K562 (cell line): ENCODE results near the gene APOLD1. TPM values are rescaled to one million over a fixed set of nuclear protein-coding genes. Genes with fewer than 3 reads are reported as not detected.

ENCODE experiments used
- ASH1L ChIP-seq: fragments of 450-650 bp; IDR thresholded peaks from 2 replicates; pipeline ENCODE4 v1.6.1; 2018; ENCODE audit warnings: borderline replicate concordance, mild to moderate bottlenecking, low read depth; ENCODE audit not compliant: partially characterized antibody
- CHCHD3 ChIP-seq: fragments of 250-450 bp; sonication (Bioruptor Pico); IDR thresholded peaks from 2 replicates; pipeline ENCODE4 v2.1.2; 2022; ENCODE audit warnings: mild to moderate bottlenecking
- COPS2 ChIP-seq: fragments of 450-650 bp; conservative IDR thresholded peaks from 2 replicates; pipeline ENCODE4 v1.6.1; 2016; ENCODE audit warnings: mild to moderate bottlenecking, moderate library complexity
- IRF2 ChIP-seq: sonication (generic); formaldehyde crosslinking; IDR thresholded peaks from 2 replicates; pipeline ENCODE4 v1.8.1; 2022; ENCODE audit warnings: mild to moderate bottlenecking, missing genetic modification reagents
- KDM2B ChIP-seq: fragments of 250-450 bp; sonication (Bioruptor Pico); IDR thresholded peaks from 2 replicates; pipeline ENCODE4 v1.8.0; 2021; ENCODE audit warnings: mild to moderate bottlenecking, moderate library complexity
- MTA2 ChIP-seq: fragments of 450-650 bp; IDR thresholded peaks from 2 replicates; pipeline ENCODE4 v1.6.1; 2016; ENCODE audit warnings: low read depth
- SAFB2 ChIP-seq: fragments of 200-400 bp; formaldehyde crosslinking; IDR thresholded peaks from 2 replicates; pipeline ENCODE4 v1.6.1; 2018; ENCODE audit warnings: borderline replicate concordance, low read length, low read depth, moderate library complexity; ENCODE audit not compliant: severe bottlenecking
- TEAD4 ChIP-seq, 2 experiments: sonication (generic) in 1 of 2; formaldehyde crosslinking in 1 of 2; IDR thresholded peaks; 2 replicates each; pipeline versions ENCODE4 v1.6.1 to v1.8.0; 2012 to 2022; ENCODE audit warnings: borderline replicate concordance in 1 of 2, inconsistent platforms in 1 of 2, low read length in 1 of 2, mild to moderate bottlenecking in 1 of 2, missing genetic modification reagents in 1 of 2
- USF1 ChIP-seq: sonication (generic); formaldehyde crosslinking; IDR thresholded peaks from 2 replicates; pipeline ENCODE4 v1.9.0; 2022; ENCODE audit warnings: mild to moderate bottlenecking, missing genetic modification reagents
- ZBTB7A ChIP-seq: IDR thresholded peaks from 2 replicates; pipeline ENCODE4 v1.6.1; 2011; ENCODE audit warnings: low read depth, mild to moderate bottlenecking, low read length, moderate library complexity, borderline replicate concordance; ENCODE audit not compliant: control insufficient read depth
- polyA plus RNA-seq, 8 experiments: library from polyadenylated mRNA; depleted of rRNA in 4 of 8; stranded (reverse) in 5 of 8; unstranded in 3 of 8; fragments of >200 nt; fragmentation: Nextera tagmentation in 2 of 8; fragmentation: Illumina TruSeq in 1 of 8; extraction: Ambion mirVana in 2 of 8; extraction: Trizol in 1 of 8; gene quantifications; 2 replicates each; pipeline versions ENCODE4 v1.2.1 to v1.2.3, GENCODE V29; 2011 to 2014; ENCODE audit warnings: inconsistent platforms in 1 of 8, missing spikeins in 1 of 8
- total RNA-seq, 7 experiments: library from RNA; depleted of rRNA in 6 of 7; stranded (reverse); fragments of >200 nt in 6 of 7; fragmentation: Illumina TruSeq in 2 of 7; extraction: Trizol in 2 of 7; gene quantifications; 2 replicates each; pipeline versions ENCODE4 v1.2.1 to v1.2.3, GENCODE V29; 2011 to 2021; ENCODE audit warnings: low replicate concordance in 1 of 7
- TF ChIP-seq, protein P1 (sequence below): fragments of 450-650 bp; IDR thresholded peaks from 2 replicates; pipeline ENCODE4 v1.6.1; 2018; ENCODE audit not compliant: partially characterized antibody

APOLD1 gene
- total and polyA plus RNA-seq, 9 of the 15 experiments (the other 6 are each of a cell fraction or from before 2014, with no cell fraction given), result 0.28 to 1.1 (median 0.61) TPM

DNA sequence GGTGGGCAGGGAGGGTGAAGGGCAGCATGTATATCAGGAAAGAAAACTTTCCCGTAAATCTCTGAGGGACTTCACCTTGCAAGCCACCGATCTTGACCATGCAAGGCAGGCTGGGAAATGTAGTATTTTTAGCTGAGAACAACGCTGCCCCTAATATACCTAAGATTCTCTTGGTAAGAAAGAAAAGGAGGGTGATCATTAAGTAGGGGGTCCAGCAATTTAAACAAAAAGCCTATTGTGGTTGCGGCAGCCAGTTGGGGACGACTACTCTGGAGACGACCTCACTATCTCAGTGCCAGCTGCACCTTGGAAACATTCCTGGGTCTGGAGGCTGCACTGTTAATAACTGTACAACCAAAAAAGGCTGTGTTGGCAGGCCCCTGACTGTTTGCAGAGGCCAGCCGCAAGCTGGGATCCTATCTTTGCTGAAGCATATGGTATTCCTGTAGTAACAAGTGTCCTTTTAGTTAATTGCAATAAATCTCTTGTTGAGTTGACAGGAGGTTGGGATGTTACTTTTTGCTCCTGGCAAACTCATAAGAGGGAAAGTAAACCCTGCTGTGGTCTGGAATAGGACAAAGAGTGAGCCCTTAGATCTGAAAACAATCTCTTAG, 6.4 kb downstream of the APOLD1 start (continued):
- TF ChIP-seq, protein P1, sequence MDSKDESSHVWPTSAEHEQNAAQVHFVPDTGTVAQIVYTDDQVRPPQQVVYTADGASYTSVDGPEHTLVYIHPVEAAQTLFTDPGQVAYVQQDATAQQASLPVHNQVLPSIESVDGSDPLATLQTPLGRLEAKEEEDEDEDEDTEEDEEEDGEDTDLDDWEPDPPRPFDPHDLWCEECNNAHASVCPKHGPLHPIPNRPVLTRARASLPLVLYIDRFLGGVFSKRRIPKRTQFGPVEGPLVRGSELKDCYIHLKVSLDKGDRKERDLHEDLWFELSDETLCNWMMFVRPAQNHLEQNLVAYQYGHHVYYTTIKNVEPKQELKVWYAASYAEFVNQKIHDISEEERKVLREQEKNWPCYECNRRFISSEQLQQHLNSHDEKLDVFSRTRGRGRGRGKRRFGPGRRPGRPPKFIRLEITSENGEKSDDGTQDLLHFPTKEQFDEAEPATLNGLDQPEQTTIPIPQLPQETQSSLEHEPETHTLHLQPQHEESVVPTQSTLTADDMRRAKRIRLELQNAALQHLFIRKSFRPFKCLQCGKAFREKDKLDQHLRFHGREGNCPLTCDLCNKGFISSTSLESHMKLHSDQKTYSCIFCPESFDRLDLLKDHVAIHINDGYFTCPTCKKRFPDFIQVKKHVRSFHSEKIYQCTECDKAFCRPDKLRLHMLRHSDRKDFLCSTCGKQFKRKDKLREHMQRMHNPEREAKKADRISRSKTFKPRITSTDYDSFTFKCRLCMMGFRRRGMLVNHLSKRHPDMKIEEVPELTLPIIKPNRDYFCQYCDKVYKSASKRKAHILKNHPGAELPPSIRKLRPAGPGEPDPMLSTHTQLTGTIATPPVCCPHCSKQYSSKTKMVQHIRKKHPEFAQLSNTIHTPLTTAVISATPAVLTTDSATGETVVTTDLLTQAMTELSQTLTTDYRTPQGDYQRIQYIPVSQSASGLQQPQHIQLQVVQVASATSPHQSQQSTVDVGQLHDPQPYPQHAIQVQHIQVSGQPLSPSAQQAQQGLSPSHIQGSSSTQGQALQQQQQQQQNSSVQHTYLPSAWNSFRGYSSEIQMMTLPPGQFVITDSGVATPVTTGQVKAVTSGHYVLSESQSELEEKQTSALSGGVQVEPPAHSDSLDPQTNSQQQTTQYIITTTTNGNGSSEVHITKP, result no peak
- TF ChIP-seq USF1 (CRISPR knock-in tag), result no peak
- TF ChIP-seq COPS2, result no peak
- no peak for TF ChIP-seq IRF2
- no peak for TF ChIP-seq CHCHD3 (CRISPR knock-in tag)
- TF ChIP-seq ASH1L, result no peak
- TF ChIP-seq KDM2B (CRISPR knock-in tag), result no peak
- TF ChIP-seq SAFB2, result no peak
- no peak for TF ChIP-seq ZBTB7A
- peak; percentile 26; the same call in 1 of the 2 replicates for TF ChIP-seq MTA2
- TF ChIP-seq TEAD4 (IDR thresholded peaks at IDR 0.05; ENCODE audit: low read length), result peak; percentile 34; the same call in 1 of the 2 replicates
- no peak for TF ChIP-seq TEAD4 (CRISPR knock-in tag; IDR thresholded peaks at IDR 0.05; ENCODE audit: borderline replicate concordance)
